Measurements from ENCODE around the gene QSOX2.

GRCh38 chr9:136233868-136234267 lies 11.7 kb downstream of the QSOX2 start:
- TF ChIP-seq ZFX (IDR thresholded peaks at IDR 0.05) (no peak), CTCF (IDR thresholded peaks at IDR 0.05 in 2 of 3, conservative IDR thresholded peaks at IDR 0.05 in 1 of 3; ENCODE audit: borderline replicate concordance in 1 of 3, insufficient read depth in 1 of 3, low read depth in 2 of 3, low read length in 2 of 3) (no peak), ELF1 (IDR thresholded peaks at IDR 0.05; ENCODE audit: borderline replicate concordance, low read depth) (no peak)
